ENCODE measurements around the gene UBE2N.

UBE2N gene

GRCh38 chr12:93360688-93361087 is 81.1 kb downstream of the UBE2N start:
- TF ChIP-seq CEBPB (IDR thresholded peaks at IDR 0.05) (no peak), EP300 (IDR thresholded peaks at IDR 0.05; ENCODE audit: borderline replicate concordance) (no peak), REST (IDR thresholded peaks at IDR 0.05; ENCODE audit: low read depth) (no peak), FOXM1 (IDR thresholded peaks at IDR 0.05; ENCODE audit: borderline replicate concordance, low read depth) (no peak), NFIC (IDR thresholded peaks at IDR 0.05) (no peak), EGR1 (IDR thresholded peaks at IDR 0.05) (no peak), TCF12 (IDR thresholded peaks at IDR 0.05; ENCODE audit: low read depth) (no peak), CREB1 (IDR thresholded peaks at IDR 0.05; ENCODE audit: low read depth) (no peak), YY1 (IDR thresholded peaks at IDR 0.05; ENCODE audit: low read depth) (no peak), TAF1 (IDR thresholded peaks at IDR 0.05; ENCODE audit: low read depth) (no peak), ZBTB7A (IDR thresholded peaks at IDR 0.05; ENCODE audit: low read depth) (no peak), MAX (IDR thresholded peaks at IDR 0.05) (no peak), RAD21 (IDR thresholded peaks at IDR 0.05; ENCODE audit: low read depth) (no peak), TEAD4 (IDR thresholded peaks at IDR 0.05) (no peak)
- TF ChIP-seq, protein P1, sequence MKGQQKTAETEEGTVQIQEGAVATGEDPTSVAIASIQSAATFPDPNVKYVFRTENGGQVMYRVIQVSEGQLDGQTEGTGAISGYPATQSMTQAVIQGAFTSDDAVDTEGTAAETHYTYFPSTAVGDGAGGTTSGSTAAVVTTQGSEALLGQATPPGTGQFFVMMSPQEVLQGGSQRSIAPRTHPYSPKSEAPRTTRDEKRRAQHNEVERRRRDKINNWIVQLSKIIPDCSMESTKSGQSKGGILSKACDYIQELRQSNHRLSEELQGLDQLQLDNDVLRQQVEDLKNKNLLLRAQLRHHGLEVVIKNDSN (IDR thresholded peaks at IDR 0.05) = no peak

- TF ChIP-seq TEAD4 (IDR thresholded peaks at IDR 0.05) (no peak), ZBTB7A (IDR thresholded peaks at IDR 0.05; ENCODE audit: low read depth) (no peak), NFIC (IDR thresholded peaks at IDR 0.05) (no peak), TCF12 (IDR thresholded peaks at IDR 0.05; ENCODE audit: low read depth) (no peak), TAF1 (IDR thresholded peaks at IDR 0.05; ENCODE audit: low read depth) (no peak), EP300 (IDR thresholded peaks at IDR 0.05; ENCODE audit: borderline replicate concordance) (no peak), CEBPB (IDR thresholded peaks at IDR 0.05) (no peak), RAD21 (IDR thresholded peaks at IDR 0.05; ENCODE audit: low read depth) (no peak), MAX (IDR thresholded peaks at IDR 0.05) (no peak), REST (IDR thresholded peaks at IDR 0.05; ENCODE audit: low read depth) (no peak), FOXM1 (IDR thresholded peaks at IDR 0.05; ENCODE audit: borderline replicate concordance, low read depth) (no peak), CREB1 (IDR thresholded peaks at IDR 0.05; ENCODE audit: low read depth) (no peak), EGR1 (IDR thresholded peaks at IDR 0.05) (no peak), YY1 (IDR thresholded peaks at IDR 0.05; ENCODE audit: low read depth) (no peak)
- TF ChIP-seq, protein P1 (IDR thresholded peaks at IDR 0.05) = no peak
Observed at GRCh38 chr12:93358821-93359220, 82.9 kb downstream of the UBE2N start.

- no peak for TF ChIP-seq FOXM1 (IDR thresholded peaks at IDR 0.05; ENCODE audit: borderline replicate concordance, low read depth)
- TF ChIP-seq, protein P1 (IDR thresholded peaks at IDR 0.05) = no peak
- no peak for TF ChIP-seq REST (IDR thresholded peaks at IDR 0.05; ENCODE audit: low read depth)
- TF ChIP-seq EP300 (IDR thresholded peaks at IDR 0.05; ENCODE audit: borderline replicate concordance) = no peak
- TF ChIP-seq RAD21 (IDR thresholded peaks at IDR 0.05; ENCODE audit: low read depth) = no peak
- no peak for TF ChIP-seq EGR1 (IDR thresholded peaks at IDR 0.05)
- TF ChIP-seq TCF12 (IDR thresholded peaks at IDR 0.05; ENCODE audit: low read depth) = no peak
- TF ChIP-seq TAF1 (IDR thresholded peaks at IDR 0.05; ENCODE audit: low read depth) = no peak
Observed at GRCh38 chr12:93358058-93358457, 83.7 kb downstream of the UBE2N start.

DNA sequence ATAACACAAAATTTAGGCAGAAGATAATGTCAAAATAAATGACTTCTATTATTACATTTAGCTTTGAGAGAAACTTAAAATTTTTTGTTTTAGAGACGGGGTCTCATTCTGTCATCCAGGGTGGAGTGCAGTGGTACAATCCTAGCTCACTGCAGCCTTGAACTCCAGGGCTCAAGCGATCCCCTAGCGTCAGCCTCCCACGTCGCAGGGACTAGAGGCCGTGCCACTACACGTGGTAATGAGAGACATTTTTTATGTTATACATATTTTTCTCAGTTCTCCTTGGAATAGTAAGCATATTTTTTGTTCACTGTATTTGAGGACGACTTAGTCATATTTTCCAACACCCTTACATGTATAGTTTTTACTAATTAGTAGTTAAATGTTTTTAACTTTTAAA is 85.5 kb downstream of the UBE2N start:
- TF ChIP-seq RAD21 (IDR thresholded peaks at IDR 0.05; ENCODE audit: low read depth) (no peak), NFIC (IDR thresholded peaks at IDR 0.05) (no peak), REST (IDR thresholded peaks at IDR 0.05; ENCODE audit: low read depth) (no peak), CREB1 (IDR thresholded peaks at IDR 0.05; ENCODE audit: low read depth) (no peak), TAF1 (IDR thresholded peaks at IDR 0.05; ENCODE audit: low read depth) (no peak), EP300 (IDR thresholded peaks at IDR 0.05; ENCODE audit: borderline replicate concordance) (no peak), TEAD4 (IDR thresholded peaks at IDR 0.05) (no peak), TCF12 (IDR thresholded peaks at IDR 0.05; ENCODE audit: low read depth) (no peak), FOXM1 (IDR thresholded peaks at IDR 0.05; ENCODE audit: borderline replicate concordance, low read depth) (no peak), ZBTB7A (IDR thresholded peaks at IDR 0.05; ENCODE audit: low read depth) (no peak), YY1 (IDR thresholded peaks at IDR 0.05; ENCODE audit: low read depth) (no peak), CEBPB (IDR thresholded peaks at IDR 0.05) (no peak), EGR1 (IDR thresholded peaks at IDR 0.05) (no peak), MAX (IDR thresholded peaks at IDR 0.05) (no peak)
- TF ChIP-seq, protein P1 (IDR thresholded peaks at IDR 0.05) = no peak
